Esophagus muscularis mucosa (tissue), 4 donors: ENCODE results near the gene MYO1F.

Source experiments
- EP300 ChIP-seq: sonication (generic); formaldehyde crosslinking; IDR thresholded peaks from one replicate; pipeline ENCODE4 v1.6.1; 2017; ENCODE audit warnings: antibody characterized with exemption
- POLR2A ChIP-seq: fragments of 450-650 bp; IDR thresholded peaks from one replicate; pipeline ENCODE4 v1.6.1; 2017; ENCODE audit warnings: antibody characterized with exemption, moderate library complexity, mild to moderate bottlenecking, low read depth
- POLR2AphosphoS5 ChIP-seq, 2 donors: sonication (generic); formaldehyde crosslinking; IDR thresholded peaks; one replicate each; pipeline ENCODE4 v1.6.1; 2017; ENCODE audit warnings: antibody characterized with exemption in 2 of 2
- TF ChIP-seq, protein P1 (sequence below), 3 experiments: fragments of 200-600 bp in 2 of 3; fragments of 450-650 bp in 1 of 3; sonication (generic) in 2 of 3; IDR thresholded peaks; one replicate each; pipeline ENCODE4 v1.5.1; 2017 to 2019; ENCODE audit warnings: antibody characterized with exemption in 3 of 3, mild to moderate bottlenecking in 2 of 3, moderate library complexity in 1 of 3

GRCh38 chr19:8609279-8610040 lies 32.2 kb upstream of the MYO1F start:
- TF ChIP-seq, protein P1, sequence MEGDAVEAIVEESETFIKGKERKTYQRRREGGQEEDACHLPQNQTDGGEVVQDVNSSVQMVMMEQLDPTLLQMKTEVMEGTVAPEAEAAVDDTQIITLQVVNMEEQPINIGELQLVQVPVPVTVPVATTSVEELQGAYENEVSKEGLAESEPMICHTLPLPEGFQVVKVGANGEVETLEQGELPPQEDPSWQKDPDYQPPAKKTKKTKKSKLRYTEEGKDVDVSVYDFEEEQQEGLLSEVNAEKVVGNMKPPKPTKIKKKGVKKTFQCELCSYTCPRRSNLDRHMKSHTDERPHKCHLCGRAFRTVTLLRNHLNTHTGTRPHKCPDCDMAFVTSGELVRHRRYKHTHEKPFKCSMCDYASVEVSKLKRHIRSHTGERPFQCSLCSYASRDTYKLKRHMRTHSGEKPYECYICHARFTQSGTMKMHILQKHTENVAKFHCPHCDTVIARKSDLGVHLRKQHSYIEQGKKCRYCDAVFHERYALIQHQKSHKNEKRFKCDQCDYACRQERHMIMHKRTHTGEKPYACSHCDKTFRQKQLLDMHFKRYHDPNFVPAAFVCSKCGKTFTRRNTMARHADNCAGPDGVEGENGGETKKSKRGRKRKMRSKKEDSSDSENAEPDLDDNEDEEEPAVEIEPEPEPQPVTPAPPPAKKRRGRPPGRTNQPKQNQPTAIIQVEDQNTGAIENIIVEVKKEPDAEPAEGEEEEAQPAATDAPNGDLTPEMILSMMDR (IDR thresholded peaks at IDR 0.05), result peak in 1 of 3 experiments; percentile 43
- TF ChIP-seq EP300, result no peak
- TF ChIP-seq POLR2A, result no peak
- TF ChIP-seq POLR2AphosphoS5 (IDR thresholded peaks at IDR 0.05), result peak; percentile 12 to 62
